Cardiac fibroblast (primary cell): ENCODE data around the gene SREK1.

Source experiments
- DNase-seq, 2 donors: peaks; one replicate each; pipeline versions ENCODE4 v3.0.0 to v3.0.0-alpha.2; 2010; ENCODE audit warnings: low read depth in 2 of 2
- H3K4me3 ChIP-seq, 2 donors: replicated peaks in 1 of 2; 1 replicate in 1 of 2; 2 replicates in 1 of 2; pipeline ENCODE4 v1.5.1; 2011; ENCODE audit warnings: low read depth in 2 of 2, low read length in 2 of 2, mild to moderate bottlenecking in 2 of 2, moderate library complexity in 1 of 2
- CTCF ChIP-seq: IDR thresholded peaks from one replicate; pipeline ENCODE4 v1.5.1; 2011; ENCODE audit warnings: low read depth, mild to moderate bottlenecking, low read length, inconsistent platforms

SREK1 gene

GRCh38 chr5:66197764-66198405 is 53.8 kb downstream of the SREK1 start:
- no peak for TF ChIP-seq CTCF
- no peak overlapping the region for H3K4me3 ChIP-seq
- DNase-seq: no peak

- no peak for DNase-seq
- no peak overlapping the region for H3K4me3 ChIP-seq
- no peak for TF ChIP-seq CTCF
These were observed 54.7 kb downstream of the SREK1 start for GRCh38 chr5:66198837-66199236.

- no peak for TF ChIP-seq CTCF
These were observed 59.4 kb downstream of the SREK1 start for GRCh38 chr5:66203531-66203930.

GRCh38 chr5:66206465-66206864 is 62.4 kb downstream of the SREK1 start:
- no peak for DNase-seq
- no peak for TF ChIP-seq CTCF
- no peak overlapping the region for H3K4me3 ChIP-seq

More at GRCh38 chr5:66203531-66203930, 59.4 kb downstream of the SREK1 start:
- no peak overlapping the region for H3K4me3 ChIP-seq
- DNase-seq: no peak

GRCh38 chr5:66207800-66208561 is 63.9 kb downstream of the SREK1 start:
- no peak overlapping the region for H3K4me3 ChIP-seq
- DNase-seq: peak in 1 of 2 donors; percentile 6
- TF ChIP-seq CTCF: no peak

GRCh38 chr5:66209350-66209749 is 65.2 kb downstream of the SREK1 start:
- DNase-seq: no peak
- TF ChIP-seq CTCF: no peak
- H3K4me3 ChIP-seq: no peak overlapping the region

- no peak for TF ChIP-seq CTCF
- H3K4me3 ChIP-seq: no peak overlapping the region
- no peak for DNase-seq
These were observed 65.7 kb downstream of the SREK1 start for GRCh38 chr5:66209794-66210193.
